Left lung (tissue), 10 donors: ENCODE measurements around the gene ACTN1. TPM values are rescaled to one million over a fixed set of nuclear protein-coding genes. Genes with fewer than 3 reads are reported as not detected.

Experiments used
- ATAC-seq: fragments of 200-7000 bp; cut with Tn5 transposase; one replicate; pipeline ENCODE4 v1.9.1; 2020; ENCODE audit warnings: moderate library complexity
- DNase-seq, 4 donors: peaks; one replicate each; pipeline ENCODE4 v3.0.0-alpha.2; 2013 to 2020
- H3K27ac ChIP-seq, 2 donors: fragments of 200-600 bp; sonication (generic) in 1 of 2; one replicate each; pipeline versions ENCODE4 v1.5.0 to v1.8.0; 2020 to 2021
- H3K27me3 ChIP-seq, 2 donors: fragments of 200-600 bp; sonication (generic) in 1 of 2; one replicate each; pipeline versions ENCODE4 v1.5.0 to v1.8.0; 2020 to 2021
- H3K36me3 ChIP-seq, 2 donors: fragments of 200-600 bp; sonication (generic) in 1 of 2; one replicate each; pipeline versions ENCODE4 v1.5.0 to v1.8.0; 2020 to 2021
- H3K4me1 ChIP-seq, 2 donors: fragments of 200-600 bp; one replicate each; pipeline ENCODE4 v1.8.0; 2021
- H3K4me3 ChIP-seq, 2 donors: fragments of 200-600 bp; sonication (generic) in 1 of 2; one replicate each; pipeline versions ENCODE4 v1.5.0 to v1.8.0; 2020 to 2021; ENCODE audit warnings: mild to moderate bottlenecking in 1 of 2
- H3K9me3 ChIP-seq, 2 donors: fragments of 200-600 bp; sonication (generic) in 1 of 2; one replicate each; pipeline versions ENCODE4 v1.5.0 to v1.8.0; 2020 to 2021
- intact Hi-C, 2 donors: fragments of 100-400 bp; cut with DNase I; formaldehyde crosslinking; loops; one replicate each; pipeline versions ENCODE4 v1.11.2 to v1.14.2; 2022
- polyA plus RNA-seq, 6 donors: library from polyadenylated mRNA; unstranded; fragments of 120-200 nt; gene quantifications; one replicate each; pipeline ENCODE4 v1.2.1, GENCODE V29; 2013; ENCODE audit not compliant: insufficient read length in 6 of 6
- total RNA-seq, 2 donors: library from RNA; stranded (reverse); fragmentation: NEBNext Ultra II Directional; extraction: Animal tissue kit (Norgen Biotek cat#: 25700); gene quantifications; one replicate each; pipeline ENCODE4 v1.2.1, GENCODE V29; 2021
- TF ChIP-seq, protein P1 (sequence below), 2 donors: fragments of 200-600 bp; sonication (generic) in 1 of 2; IDR thresholded peaks; one replicate each; pipeline versions ENCODE4 v1.5.0 to v1.8.0; 2021; ENCODE audit warnings: antibody characterized with exemption in 2 of 2
- donor health status: DM: no; HTN: yes; CAD: no.
- donor health status: DM: no; HTN: no; CAD: no.

ACTN1 gene
- total and polyA plus RNA-seq, 8 donors = 125 to 225 (median 146) TPM

DNA sequence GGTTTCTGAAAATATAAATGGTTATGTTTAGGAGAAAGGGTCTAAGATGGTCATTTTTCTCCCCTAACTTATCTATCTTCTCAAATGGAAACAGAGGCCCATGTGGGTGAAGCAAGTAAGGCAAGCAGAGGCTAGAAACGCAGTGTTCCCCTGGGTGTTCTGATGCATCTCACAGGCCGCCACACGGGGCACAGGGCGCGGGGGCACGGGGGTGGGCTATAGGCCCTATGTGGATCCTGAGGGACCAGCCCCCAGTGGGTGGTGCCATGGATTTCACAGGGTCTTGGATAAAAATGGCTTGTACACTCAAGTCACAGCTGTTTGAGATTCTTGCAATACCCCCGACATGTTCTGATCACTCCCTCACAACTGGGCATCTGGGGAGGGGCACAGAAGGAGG lies 17.7 kb downstream of the ACTN1 start:
- no peak overlapping the region for H3K4me3 ChIP-seq
- H3K27me3 ChIP-seq = no peaks in the 10 kb centered on the region
- H3K9me3 ChIP-seq = no peaks in the 10 kb centered on the region
- no peak for DNase-seq
- TF ChIP-seq, protein P1, sequence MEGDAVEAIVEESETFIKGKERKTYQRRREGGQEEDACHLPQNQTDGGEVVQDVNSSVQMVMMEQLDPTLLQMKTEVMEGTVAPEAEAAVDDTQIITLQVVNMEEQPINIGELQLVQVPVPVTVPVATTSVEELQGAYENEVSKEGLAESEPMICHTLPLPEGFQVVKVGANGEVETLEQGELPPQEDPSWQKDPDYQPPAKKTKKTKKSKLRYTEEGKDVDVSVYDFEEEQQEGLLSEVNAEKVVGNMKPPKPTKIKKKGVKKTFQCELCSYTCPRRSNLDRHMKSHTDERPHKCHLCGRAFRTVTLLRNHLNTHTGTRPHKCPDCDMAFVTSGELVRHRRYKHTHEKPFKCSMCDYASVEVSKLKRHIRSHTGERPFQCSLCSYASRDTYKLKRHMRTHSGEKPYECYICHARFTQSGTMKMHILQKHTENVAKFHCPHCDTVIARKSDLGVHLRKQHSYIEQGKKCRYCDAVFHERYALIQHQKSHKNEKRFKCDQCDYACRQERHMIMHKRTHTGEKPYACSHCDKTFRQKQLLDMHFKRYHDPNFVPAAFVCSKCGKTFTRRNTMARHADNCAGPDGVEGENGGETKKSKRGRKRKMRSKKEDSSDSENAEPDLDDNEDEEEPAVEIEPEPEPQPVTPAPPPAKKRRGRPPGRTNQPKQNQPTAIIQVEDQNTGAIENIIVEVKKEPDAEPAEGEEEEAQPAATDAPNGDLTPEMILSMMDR (IDR thresholded peaks at IDR 0.05) = no peak
- H3K4me1 ChIP-seq = peaks cover 42 to 70% of the 10 kb centered on the region in 2 donors
- H3K36me3 ChIP-seq = peaks cover 0 to 12% of the 10 kb centered on the region in 2 donors
- H3K27ac ChIP-seq = no peak overlapping the region
- intact Hi-C loops = no loop called here
- no peak for ATAC-seq

DNA sequence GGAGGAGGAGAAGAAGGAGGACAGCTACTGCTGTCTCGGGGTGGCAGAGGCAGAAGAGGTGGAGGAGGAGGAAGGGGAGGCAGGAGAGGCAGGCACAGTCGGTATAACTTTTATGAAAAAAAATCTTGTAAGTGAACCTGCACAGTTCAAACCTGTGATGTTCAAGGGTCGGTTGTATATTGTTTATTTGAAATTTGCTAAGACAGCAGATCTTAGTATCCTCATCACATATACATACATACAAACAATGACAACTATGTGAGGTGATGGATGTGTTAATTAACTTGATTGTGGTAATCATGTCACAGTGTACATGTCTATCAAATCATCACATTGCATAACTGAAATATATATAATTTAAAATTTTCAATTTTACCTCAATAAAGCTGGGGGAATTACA lies 19.0 kb downstream of the ACTN1 start:
- H3K27me3 ChIP-seq = no peaks in the 10 kb centered on the region
- H3K27ac ChIP-seq = peak overlapping the region in 1 of 2 donors; percentile 73
- H3K36me3 ChIP-seq = peaks cover 0 to 12% of the 10 kb centered on the region in 2 donors
- intact Hi-C loops = no loop called here
- DNase-seq (no peak), ATAC-seq (no peak)
- H3K4me3 ChIP-seq = no peak overlapping the region
- TF ChIP-seq, protein P1 (IDR thresholded peaks at IDR 0.05) = no peak
- H3K4me1 ChIP-seq = peaks cover 41 to 70% of the 10 kb centered on the region in 2 donors
- H3K9me3 ChIP-seq = no peaks in the 10 kb centered on the region

DNA sequence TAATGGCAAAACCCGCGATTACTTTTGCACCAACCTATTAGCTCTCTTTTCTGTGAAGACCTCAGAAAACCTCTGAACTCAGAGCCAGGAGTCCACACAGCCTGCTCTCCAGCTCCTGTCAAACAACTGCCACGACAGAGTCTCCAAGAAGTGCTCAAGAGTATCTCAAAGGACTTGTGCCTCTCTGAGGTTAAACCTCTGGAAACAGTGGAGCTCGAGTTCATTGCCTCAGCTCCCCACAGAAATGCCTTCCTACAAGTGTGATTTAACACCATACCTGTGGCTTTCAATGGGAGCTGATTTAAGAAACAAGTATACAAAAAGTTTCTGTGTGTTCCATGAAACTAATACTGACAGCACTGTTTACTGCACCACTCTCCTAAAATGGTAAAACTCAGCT lies 20.1 kb downstream of the ACTN1 start:
- intact Hi-C loops = no loop called here
- DNase-seq (no peak), ATAC-seq (peak; percentile 71)
- TF ChIP-seq, protein P1 (IDR thresholded peaks at IDR 0.05) = no peak
- peak overlapping the region; percentile 45 to 73 for H3K27ac ChIP-seq
- H3K9me3 ChIP-seq = no peaks in the 10 kb centered on the region
- H3K4me1 ChIP-seq = peaks cover 34 to 70% of the 10 kb centered on the region in 2 donors
- no peak overlapping the region for H3K4me3 ChIP-seq
- H3K27me3 ChIP-seq = no peaks in the 10 kb centered on the region
- H3K36me3 ChIP-seq = peaks cover 0 to 5% of the 10 kb centered on the region in 2 donors

DNA sequence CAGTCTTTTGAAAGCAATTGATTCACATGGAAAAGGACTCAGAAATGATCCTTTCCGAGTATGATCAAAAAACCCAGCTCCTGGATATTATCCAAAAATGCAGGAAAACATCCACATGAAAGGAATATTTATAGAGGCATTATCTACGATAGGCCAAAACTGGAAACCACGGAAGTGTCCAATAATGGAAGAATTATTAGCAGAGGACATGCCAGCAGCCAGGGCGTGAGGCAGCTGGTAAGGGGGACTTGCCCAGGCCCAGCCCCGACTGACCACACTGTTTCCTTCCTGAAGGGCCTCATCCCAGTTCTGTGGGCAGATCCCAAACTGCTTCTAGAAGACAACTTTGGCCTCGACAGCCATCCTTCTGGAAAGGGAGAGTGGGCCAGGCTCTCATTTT lies 20.5 kb downstream of the ACTN1 start:
- DNase-seq (no peak), ATAC-seq (peak; percentile 30)
- peaks cover 0 to 5% of the 10 kb centered on the region in 2 donors for H3K36me3 ChIP-seq
- no peaks in the 10 kb centered on the region for H3K27me3 ChIP-seq
- TF ChIP-seq, protein P1 (IDR thresholded peaks at IDR 0.05) = no peak
- peak overlapping the region; percentile 45 to 73 for H3K27ac ChIP-seq
- intact Hi-C loops = no loop called here
- H3K4me1 ChIP-seq = peaks cover 34 to 72% of the 10 kb centered on the region in 2 donors
- H3K9me3 ChIP-seq = no peaks in the 10 kb centered on the region
- no peak overlapping the region for H3K4me3 ChIP-seq

DNA sequence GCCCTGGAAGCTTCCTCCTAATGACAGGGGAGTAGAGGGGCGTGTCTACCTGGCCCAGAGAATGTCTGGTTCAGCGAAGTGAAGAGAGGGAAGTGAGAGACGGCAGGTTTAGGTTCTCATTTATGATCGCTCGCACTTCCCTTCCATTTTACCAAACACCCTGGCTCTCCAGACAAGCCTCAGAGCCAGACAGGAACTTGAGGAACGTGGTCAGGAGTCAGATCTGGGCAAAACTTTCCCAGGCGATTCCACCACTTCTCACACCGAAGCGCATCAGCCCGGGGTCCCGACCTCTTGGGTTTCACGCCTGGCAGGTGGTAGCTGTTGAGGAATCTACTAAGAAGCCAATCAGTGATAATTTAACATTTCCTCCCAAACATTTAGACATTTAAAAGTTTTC lies 21.3 kb downstream of the ACTN1 start:
- intact Hi-C loops = no loop called here
- TF ChIP-seq, protein P1 (IDR thresholded peaks at IDR 0.05) = no peak
- H3K27me3 ChIP-seq = no peaks in the 10 kb centered on the region
- H3K4me1 ChIP-seq = peaks cover 39 to 80% of the 10 kb centered on the region in 2 donors
- DNase-seq (no peak), ATAC-seq (peak; percentile 3)
- no peaks in the 10 kb centered on the region for H3K9me3 ChIP-seq
- H3K4me3 ChIP-seq = no peak overlapping the region
- H3K36me3 ChIP-seq = peaks cover 0 to 5% of the 10 kb centered on the region in 2 donors
- H3K27ac ChIP-seq = peak overlapping the region in 1 of 2 donors; percentile 73
